Femur (tissue), 1 donor: ENCODE measurements around the gene CADM1.
A peak's percentile ranks its signal among the peaks of the same experiment; 100 is the strongest.

ENCODE experiments used
- DNase-seq: peaks from one replicate; pipeline ENCODE4 v3.0.0-alpha.2; 2017

CADM1 gene

GRCh38 chr11:115269191-115269950, 234.8 kb downstream of the CADM1 start:
- DNase-seq, result no peak

GRCh38 chr11:115267871-115268270, 236.3 kb downstream of the CADM1 start:
- no peak for DNase-seq

GRCh38 chr11:115267238-115267781, 236.9 kb downstream of the CADM1 start:
- DNase-seq, result no peak

GRCh38 chr11:115266066-115266639, 238.1 kb downstream of the CADM1 start:
- DNase-seq, result no peak

GRCh38 chr11:115263799-115264656, 240.2 kb downstream of the CADM1 start:
- no peak for DNase-seq

- no peak for DNase-seq
These were observed 246.0 kb downstream of the CADM1 start for GRCh38 chr11:115258216-115258615.

- DNase-seq, result no peak
These were observed 246.5 kb downstream of the CADM1 start for GRCh38 chr11:115257678-115258077.

GRCh38 chr11:115257270-115257669, 246.9 kb downstream of the CADM1 start:
- no peak for DNase-seq

- no peak for DNase-seq
These were observed 247.6 kb downstream of the CADM1 start for GRCh38 chr11:115256397-115257197.

- no peak for DNase-seq
These were observed 249.0 kb downstream of the CADM1 start for GRCh38 chr11:115255006-115255762.

GRCh38 chr11:115251126-115251525, 253.1 kb downstream of the CADM1 start:
- DNase-seq, result no peak

- no peak for DNase-seq
These were observed 255.1 kb downstream of the CADM1 start for GRCh38 chr11:115249061-115249578.

- DNase-seq, result no peak
These were observed 256.3 kb downstream of the CADM1 start for GRCh38 chr11:115247953-115248352.

- DNase-seq, result no peak
These were observed 256.9 kb downstream of the CADM1 start for GRCh38 chr11:115247361-115247760.

GRCh38 chr11:115244758-115245157, 259.5 kb downstream of the CADM1 start:
- peak; percentile 33 for DNase-seq

- no peak for DNase-seq
These were observed 259.9 kb downstream of the CADM1 start for GRCh38 chr11:115244296-115244695.

- no peak for DNase-seq
These were observed 261.2 kb downstream of the CADM1 start for GRCh38 chr11:115242982-115243381.

GRCh38 chr11:115241899-115242298, 262.3 kb downstream of the CADM1 start:
- no peak for DNase-seq

GRCh38 chr11:115238791-115239190, 265.4 kb downstream of the CADM1 start:
- DNase-seq, result no peak

- DNase-seq, result no peak
These were observed 266.1 kb downstream of the CADM1 start for GRCh38 chr11:115238086-115238485.

GRCh38 chr11:115237578-115237977, 266.6 kb downstream of the CADM1 start:
- DNase-seq, result no peak
